HFF-Myc (cell line): ENCODE measurements around the gene PGGHG.

Experiments used
- DNase-seq: peaks from one replicate; pipeline ENCODE4 v3.0.0-alpha.2; 2011; ENCODE audit warnings: low read depth; ENCODE audit errors: extremely low read depth
- H3K4me3 ChIP-seq: replicated peaks from 2 replicates; pipeline ENCODE4 v1.5.1; 2011; ENCODE audit warnings: low read depth, mild to moderate bottlenecking, control low read depth, low read length
- TF ChIP-seq, protein P1 (sequence below): IDR thresholded peaks from 2 replicates; pipeline ENCODE4 v1.5.1; 2012; ENCODE audit warnings: mild to moderate bottlenecking, low read depth, low read length, control low read depth; ENCODE audit errors: missing control alignments

PGGHG gene

GRCh38 chr11:290621-291231 lies 1.8 kb downstream of the PGGHG start:
- H3K4me3 ChIP-seq: no peak overlapping the region
- DNase-seq: no peak
- TF ChIP-seq, protein P1, sequence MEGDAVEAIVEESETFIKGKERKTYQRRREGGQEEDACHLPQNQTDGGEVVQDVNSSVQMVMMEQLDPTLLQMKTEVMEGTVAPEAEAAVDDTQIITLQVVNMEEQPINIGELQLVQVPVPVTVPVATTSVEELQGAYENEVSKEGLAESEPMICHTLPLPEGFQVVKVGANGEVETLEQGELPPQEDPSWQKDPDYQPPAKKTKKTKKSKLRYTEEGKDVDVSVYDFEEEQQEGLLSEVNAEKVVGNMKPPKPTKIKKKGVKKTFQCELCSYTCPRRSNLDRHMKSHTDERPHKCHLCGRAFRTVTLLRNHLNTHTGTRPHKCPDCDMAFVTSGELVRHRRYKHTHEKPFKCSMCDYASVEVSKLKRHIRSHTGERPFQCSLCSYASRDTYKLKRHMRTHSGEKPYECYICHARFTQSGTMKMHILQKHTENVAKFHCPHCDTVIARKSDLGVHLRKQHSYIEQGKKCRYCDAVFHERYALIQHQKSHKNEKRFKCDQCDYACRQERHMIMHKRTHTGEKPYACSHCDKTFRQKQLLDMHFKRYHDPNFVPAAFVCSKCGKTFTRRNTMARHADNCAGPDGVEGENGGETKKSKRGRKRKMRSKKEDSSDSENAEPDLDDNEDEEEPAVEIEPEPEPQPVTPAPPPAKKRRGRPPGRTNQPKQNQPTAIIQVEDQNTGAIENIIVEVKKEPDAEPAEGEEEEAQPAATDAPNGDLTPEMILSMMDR: no peak

GRCh38 chr11:291281-292210 lies 2.6 kb downstream of the PGGHG start:
- no peak for DNase-seq
- H3K4me3 ChIP-seq: no peak overlapping the region
- TF ChIP-seq, protein P1: no peak

DNA sequence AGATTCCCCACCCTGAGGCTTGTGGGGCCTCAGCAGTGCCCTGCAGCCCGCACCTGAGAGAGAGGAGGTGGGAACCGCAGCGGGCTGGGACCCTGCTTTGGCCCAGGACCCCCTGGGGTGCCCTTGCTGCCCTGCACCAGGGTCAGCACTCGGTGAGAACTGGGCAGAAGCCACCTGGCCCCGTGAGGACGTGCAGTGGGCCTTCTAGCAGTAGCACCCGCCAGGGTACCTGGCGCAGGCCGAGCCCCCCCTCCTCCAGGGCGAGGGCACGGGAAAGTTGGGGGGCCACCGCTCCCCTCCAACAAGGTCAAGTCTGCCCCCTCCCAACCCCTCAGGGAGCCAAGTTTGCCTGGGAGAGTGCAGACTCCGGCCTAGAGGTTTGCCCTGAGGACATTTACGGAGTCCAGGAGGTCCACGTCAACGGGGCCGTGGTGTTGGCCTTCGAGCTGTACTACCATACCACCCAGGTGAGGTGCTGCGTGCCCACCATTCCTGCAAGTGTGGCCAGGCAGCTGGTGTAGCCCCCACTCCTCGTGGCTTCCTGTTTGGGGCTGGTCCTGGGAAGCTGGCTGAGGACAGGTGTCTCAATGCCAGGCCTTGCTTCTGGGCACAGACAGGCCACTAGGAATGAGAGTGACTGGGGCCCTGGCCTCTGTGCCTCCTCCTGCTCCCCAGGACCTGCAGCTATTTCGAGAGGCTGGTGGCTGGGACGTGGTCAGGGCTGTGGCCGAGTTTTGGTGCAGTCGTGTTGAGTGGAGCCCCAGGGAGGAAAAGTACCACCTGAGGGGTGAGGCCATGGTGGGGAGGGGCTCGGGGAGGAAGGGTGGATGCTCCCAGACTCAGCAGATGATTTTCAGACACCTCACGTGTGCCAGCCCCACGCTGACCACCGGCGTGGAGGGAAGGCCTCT lies 3.5 kb downstream of the PGGHG start:
- TF ChIP-seq, protein P1: no peak
- DNase-seq: no peak
- H3K4me3 ChIP-seq: no peak overlapping the region

DNA sequence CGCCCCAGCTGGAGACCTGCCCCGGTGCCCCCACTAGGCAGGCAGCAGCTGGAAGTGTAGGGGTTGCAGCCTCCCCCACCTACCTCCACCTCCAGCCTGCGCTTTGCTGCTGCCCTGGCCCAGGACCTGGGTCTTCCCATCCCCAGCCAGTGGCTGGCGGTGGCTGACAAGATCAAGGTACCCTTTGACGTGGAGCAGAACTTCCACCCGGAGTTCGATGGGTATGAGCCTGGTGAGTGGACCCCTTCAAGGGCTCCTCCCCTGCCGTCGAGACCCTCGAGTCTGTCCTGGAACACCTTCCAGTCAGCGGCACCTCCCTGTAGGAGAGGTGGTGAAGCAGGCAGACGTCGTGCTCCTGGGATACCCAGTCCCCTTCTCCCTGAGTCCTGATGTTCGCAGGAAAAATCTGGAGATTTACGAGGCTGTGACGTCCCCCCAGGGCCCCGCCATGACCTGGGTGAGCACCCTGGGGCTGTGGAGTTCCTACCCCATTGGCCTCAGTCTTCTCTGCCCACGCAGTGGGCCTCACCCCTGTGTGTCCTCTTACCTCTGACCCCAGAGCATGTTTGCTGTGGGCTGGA lies 4.4 kb downstream of the PGGHG start:
- TF ChIP-seq, protein P1: no peak
- no peak for DNase-seq
- no peak overlapping the region for H3K4me3 ChIP-seq

GRCh38 chr11:293852-294661 lies 5.1 kb downstream of the PGGHG start:
- TF ChIP-seq, protein P1: no peak
- no peak overlapping the region for H3K4me3 ChIP-seq
- DNase-seq: no peak
